DND-41 (cell line): ENCODE data around the gene AHNAK2.

ENCODE experiments used
- ATAC-seq: fragments of 200-7000 bp; cut with Tn5 transposase; 3 replicates; pipeline ENCODE4 v1.9.1; 2021; ENCODE audit warnings: low read depth; ENCODE audit not compliant: insufficient read depth
- DNase-seq: peaks from one replicate; pipeline ENCODE4 v3.0.0-alpha.2; 2020
- H2AFZ ChIP-seq: 2 replicates; pipeline ENCODE4 v1.6.0; 2012; ENCODE audit warnings: low read depth, low read length
- H3K27ac ChIP-seq: 2 replicates; pipeline ENCODE4 v1.5.1; 2012; ENCODE audit warnings: low read length, inconsistent platforms
- H3K27me3 ChIP-seq: fragments of 200-600 bp; sonication (generic); 2 replicates; pipeline ENCODE4 v1.6.0; 2012; ENCODE audit warnings: low read length, mild to moderate bottlenecking, inconsistent platforms; ENCODE audit not compliant: insufficient read depth, poor library complexity
- H3K36me3 ChIP-seq: 2 replicates; pipeline ENCODE4 v1.5.1; 2012; ENCODE audit warnings: low read length, inconsistent platforms; ENCODE audit not compliant: insufficient read depth
- H3K4me1 ChIP-seq: 2 replicates; pipeline ENCODE4 v1.5.1; 2012; ENCODE audit warnings: mild to moderate bottlenecking, low read length; ENCODE audit not compliant: insufficient read depth
- H3K4me2 ChIP-seq: 2 replicates; pipeline ENCODE4 v1.6.0; 2012; ENCODE audit warnings: mild to moderate bottlenecking, moderate library complexity, low read length, inconsistent platforms; ENCODE audit not compliant: insufficient read depth
- H3K4me3 ChIP-seq, 2 experiments: fragments of 200-600 bp in 1 of 2; shearing (Covaris generic) in 1 of 2; 2 replicates each; pipeline ENCODE4 v1.5.1; 2012 to 2016; ENCODE audit warnings: inconsistent platforms in 2 of 2, low read length in 2 of 2, mild to moderate bottlenecking in 2 of 2, low read depth in 1 of 2, moderate library complexity in 1 of 2
- H3K79me2 ChIP-seq: 2 replicates; pipeline ENCODE4 v1.6.0; 2012; ENCODE audit warnings: low read length, inconsistent platforms; ENCODE audit not compliant: insufficient read depth
- H3K9ac ChIP-seq: 2 replicates; pipeline ENCODE4 v1.6.0; 2012; ENCODE audit warnings: low read depth, mild to moderate bottlenecking, inconsistent platforms, low read length, moderate library complexity
- H3K9me3 ChIP-seq: 2 replicates; pipeline ENCODE4 v1.5.1; 2012; ENCODE audit warnings: low read length, moderate library complexity, mild to moderate bottlenecking, inconsistent platforms; ENCODE audit not compliant: insufficient read depth, severe bottlenecking
- H4K20me1 ChIP-seq: 2 replicates; pipeline ENCODE4 v1.6.0; 2012; ENCODE audit warnings: low read length; ENCODE audit not compliant: insufficient read depth
- EZH2 ChIP-seq: IDR thresholded peaks from 3 replicates; pipeline ENCODE4 v1.6.1; 2012; ENCODE audit warnings: borderline replicate concordance, low read depth, mild to moderate bottlenecking, moderate library complexity, low read length, inconsistent platforms; ENCODE audit not compliant: severe bottlenecking
- TF ChIP-seq, protein P1 (sequence below): IDR thresholded peaks from 2 replicates; pipeline ENCODE4 v1.5.1; 2012; ENCODE audit warnings: borderline replicate concordance, low read length, moderate library complexity, mild to moderate bottlenecking; ENCODE audit not compliant: poor library complexity, severe bottlenecking; ENCODE audit errors: extremely low read depth

Gene AHNAK2

DNA sequence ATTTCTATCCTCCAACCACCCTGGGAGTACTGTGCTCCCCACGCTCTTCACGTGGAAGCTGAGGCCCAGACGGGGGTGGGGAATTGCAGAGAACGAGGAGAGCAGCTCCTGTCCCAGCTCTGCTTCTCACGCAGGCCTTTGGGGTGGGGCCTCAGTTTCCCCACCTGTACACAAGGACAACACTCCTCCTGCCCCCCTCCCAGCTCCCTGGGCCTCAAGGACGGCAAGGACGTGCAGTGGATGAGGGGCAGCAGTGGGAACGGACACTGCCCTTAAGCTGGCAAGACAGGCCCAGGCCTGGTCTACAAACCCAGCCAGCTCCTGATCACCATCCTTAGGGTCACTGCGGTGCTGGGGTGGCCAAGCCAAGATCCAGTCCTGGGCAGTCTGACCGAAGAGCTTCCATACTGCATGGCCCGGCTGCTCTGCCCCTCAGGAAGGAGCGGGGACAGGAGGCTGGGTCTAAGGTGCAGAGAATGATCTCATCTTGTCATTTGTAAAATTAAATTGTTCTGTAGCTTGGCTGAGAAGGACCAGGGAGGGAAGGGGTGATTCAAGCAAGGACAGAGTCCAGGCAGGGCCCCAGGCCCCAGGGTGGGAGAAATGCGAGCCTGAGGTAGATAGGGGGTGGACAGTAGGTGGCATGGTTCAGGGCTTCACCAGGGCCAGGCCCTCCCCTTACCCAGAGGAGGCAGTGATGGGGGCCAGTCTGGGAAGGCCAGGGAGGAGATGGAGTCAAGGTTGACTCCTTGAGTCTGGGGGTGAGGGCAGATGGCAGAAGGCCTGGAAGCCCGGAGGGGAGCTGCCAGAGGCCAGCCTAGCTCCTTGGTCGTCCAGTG lies 6.1 kb upstream of the AHNAK2 start:
- TF ChIP-seq, protein P1, sequence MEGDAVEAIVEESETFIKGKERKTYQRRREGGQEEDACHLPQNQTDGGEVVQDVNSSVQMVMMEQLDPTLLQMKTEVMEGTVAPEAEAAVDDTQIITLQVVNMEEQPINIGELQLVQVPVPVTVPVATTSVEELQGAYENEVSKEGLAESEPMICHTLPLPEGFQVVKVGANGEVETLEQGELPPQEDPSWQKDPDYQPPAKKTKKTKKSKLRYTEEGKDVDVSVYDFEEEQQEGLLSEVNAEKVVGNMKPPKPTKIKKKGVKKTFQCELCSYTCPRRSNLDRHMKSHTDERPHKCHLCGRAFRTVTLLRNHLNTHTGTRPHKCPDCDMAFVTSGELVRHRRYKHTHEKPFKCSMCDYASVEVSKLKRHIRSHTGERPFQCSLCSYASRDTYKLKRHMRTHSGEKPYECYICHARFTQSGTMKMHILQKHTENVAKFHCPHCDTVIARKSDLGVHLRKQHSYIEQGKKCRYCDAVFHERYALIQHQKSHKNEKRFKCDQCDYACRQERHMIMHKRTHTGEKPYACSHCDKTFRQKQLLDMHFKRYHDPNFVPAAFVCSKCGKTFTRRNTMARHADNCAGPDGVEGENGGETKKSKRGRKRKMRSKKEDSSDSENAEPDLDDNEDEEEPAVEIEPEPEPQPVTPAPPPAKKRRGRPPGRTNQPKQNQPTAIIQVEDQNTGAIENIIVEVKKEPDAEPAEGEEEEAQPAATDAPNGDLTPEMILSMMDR = no peak
- TF ChIP-seq EZH2 = no peak
- H3K4me1 ChIP-seq = peaks cover 17% of the 10 kb centered on the region
- H3K27ac ChIP-seq = no peak overlapping the region

DNA sequence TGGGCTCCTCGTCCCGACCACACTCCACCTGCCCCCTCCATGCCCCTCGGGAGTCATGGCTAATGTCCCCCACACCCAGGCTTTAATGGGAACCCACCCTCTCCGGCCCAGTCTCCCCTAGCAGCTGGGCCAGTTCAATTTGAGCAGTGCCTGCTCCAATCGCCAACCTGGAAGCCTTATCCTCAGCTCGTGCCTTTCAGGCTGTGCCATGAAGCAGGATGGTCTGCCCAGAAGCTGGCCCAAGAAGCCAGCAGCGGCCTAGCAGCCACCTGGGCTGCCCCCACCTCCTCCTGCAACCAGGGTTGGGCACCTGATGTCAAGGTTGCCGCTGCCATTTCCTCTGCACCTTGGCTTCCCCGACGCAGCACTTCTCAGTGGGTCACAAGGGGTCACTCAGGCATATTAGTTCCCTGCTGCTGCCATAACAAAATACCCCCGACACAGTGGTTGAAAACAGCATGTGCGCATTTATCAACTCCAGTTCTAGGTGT lies 5.1 kb upstream of the AHNAK2 start:
- Histone ChIP-seq H3K27ac (no peak overlapping the region), H3K79me2 (no peaks in the 10 kb centered on the region), H3K9me3 (no peaks in the 10 kb centered on the region), H3K27me3 (no peaks in the 10 kb centered on the region), H3K4me2 (no peak overlapping the region), H3K9ac (no peak overlapping the region), H4K20me1 (no peaks in the 10 kb centered on the region), H3K4me1 (peaks cover 17% of the 10 kb centered on the region), H2AFZ (no peak overlapping the region), H3K36me3 (no peaks in the 10 kb centered on the region), H3K4me3 (no peak overlapping the region)
- no peak for TF ChIP-seq EZH2
- TF ChIP-seq, protein P1 = no peak
- ATAC-seq (no peak), DNase-seq (no peak)

More for the DNA sequence above, 6.1 kb upstream of the AHNAK2 start:
- no peaks in the 10 kb centered on the region for H3K9me3 ChIP-seq
- H3K9ac ChIP-seq = 0 out of 2 replicates have a peak overlapping the region, but pooled peaks have one; percentile 8
- no peaks in the 10 kb centered on the region for H3K79me2 ChIP-seq
- DNase-seq (no peak), ATAC-seq (no peak)
- no peak overlapping the region for H2AFZ ChIP-seq
- H4K20me1 ChIP-seq = no peaks in the 10 kb centered on the region
- H3K27me3 ChIP-seq = no peaks in the 10 kb centered on the region
- H3K36me3 ChIP-seq = no peaks in the 10 kb centered on the region
- H3K4me3 ChIP-seq = no peak overlapping the region
- H3K4me2 ChIP-seq = no peak overlapping the region

DNA sequence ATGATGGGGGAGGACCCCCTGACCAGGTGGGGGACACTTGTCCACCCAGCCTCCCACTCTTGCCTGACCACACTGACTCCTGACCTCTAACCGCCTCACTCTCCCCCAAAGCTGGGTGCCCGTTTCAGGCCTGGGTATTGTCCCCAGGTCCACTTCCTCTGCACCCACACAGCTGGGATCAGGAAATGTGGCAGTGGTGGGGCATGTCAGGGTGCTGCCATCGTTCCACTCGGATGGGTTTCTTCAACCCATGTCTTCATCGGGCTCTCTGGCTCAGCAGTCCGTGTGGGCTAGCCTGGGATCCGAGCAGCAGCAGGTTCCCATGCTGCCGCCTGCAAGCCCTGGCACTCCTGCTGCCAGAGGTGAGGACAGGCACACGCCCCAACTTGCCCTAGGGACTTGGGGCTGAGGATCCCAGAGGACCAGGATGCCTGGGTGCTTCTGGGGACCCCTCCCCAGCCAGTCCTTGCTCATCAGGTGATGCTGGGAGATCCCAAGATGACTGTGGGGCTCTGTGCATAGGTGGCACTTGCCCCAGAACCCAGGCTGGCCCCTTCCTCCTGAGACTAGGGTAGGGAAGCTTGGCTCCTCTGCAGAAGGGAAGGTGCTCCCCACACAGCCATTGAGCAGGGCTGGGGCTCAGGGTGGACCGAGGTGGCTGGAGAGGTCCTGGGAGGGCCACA lies 4.5 kb upstream of the AHNAK2 start:
- TF ChIP-seq EZH2 = no peak
- TF ChIP-seq, protein P1 = no peak
- DNase-seq (no peak), ATAC-seq (no peak)
- Histone ChIP-seq H3K9me3 (no peaks in the 10 kb centered on the region), H3K27ac (no peak overlapping the region), H3K4me3 (no peak overlapping the region), H3K4me1 (peaks cover 17% of the 10 kb centered on the region), H2AFZ (no peak overlapping the region), H3K36me3 (no peaks in the 10 kb centered on the region), H3K79me2 (no peaks in the 10 kb centered on the region), H4K20me1 (no peaks in the 10 kb centered on the region), H3K4me2 (no peak overlapping the region), H3K9ac (no peak overlapping the region), H3K27me3 (no peaks in the 10 kb centered on the region)
